Measurements from ENCODE around the gene NCOR2.

- TF ChIP-seq CTCF (IDR thresholded peaks at IDR 0.05; ENCODE audit: poor library complexity, severe bottlenecking) (no peak), EZH2 (IDR thresholded peaks at IDR 0.05; ENCODE audit: borderline replicate concordance, insufficient read depth, low read length, poor library complexity, severe bottlenecking) (no peak), REST (IDR thresholded peaks at IDR 0.05; ENCODE audit: borderline replicate concordance) (no peak), SMC3 (conservative IDR thresholded peaks at IDR 0.05; ENCODE audit: poor library complexity) (no peak), POLR2AphosphoS5 (IDR thresholded peaks at IDR 0.05) (no peak)
Observed at GRCh38 chr12:124545508-124546418, 21.6 kb downstream of the NCOR2 start.

Data from neural cell (in vitro differentiated cells).